Gastroesophageal sphincter (tissue), 3 donors: Measurements from ENCODE around the gene CHKA.

Experiments
- CTCF ChIP-seq, 4 experiments: fragments of 200-600 bp in 2 of 4; fragments of 450-650 bp in 2 of 4; sonication (generic) in 1 of 4; IDR thresholded peaks; one replicate each; pipeline ENCODE4 v1.5.1; 2017 to 2019; ENCODE audit warnings: antibody characterized with exemption in 4 of 4, mild to moderate bottlenecking in 2 of 4, moderate library complexity in 2 of 4
- EP300 ChIP-seq: sonication (generic); formaldehyde crosslinking; IDR thresholded peaks from one replicate; pipeline ENCODE4 v1.6.1; 2017; ENCODE audit warnings: antibody characterized with exemption, mild to moderate bottlenecking
- POLR2A ChIP-seq, 2 donors: fragments of 450-650 bp; IDR thresholded peaks; one replicate each; pipeline ENCODE4 v1.6.1; 2017; ENCODE audit warnings: antibody characterized with exemption in 2 of 2, mild to moderate bottlenecking in 2 of 2, moderate library complexity in 1 of 2
- POLR2AphosphoS5 ChIP-seq: sonication (generic); formaldehyde crosslinking; IDR thresholded peaks from one replicate; pipeline ENCODE4 v1.6.1; 2017; ENCODE audit warnings: antibody characterized with exemption

GRCh38 chr11:68038718-68039525, 82.3 kb downstream of the CHKA start, which contains the start of gene TCIRG1:
- TF ChIP-seq CTCF (IDR thresholded peaks at IDR 0.05): peak in 2 of 4 experiments; percentile 41 to 56
- peak; percentile 92 to 96 for TF ChIP-seq POLR2A (IDR thresholded peaks at IDR 0.05)
- peak; percentile 85 for TF ChIP-seq POLR2AphosphoS5
- no peak for TF ChIP-seq EP300
